ENCODE results near the gene NCBP2.
"Not testable (repeated sequence)": the region's sequence is repeated elsewhere in the genome, so short reads cannot be mapped to it uniquely, and the experiment has no call there.

The NCBP2 gene

GRCh38 chr3:196968233-196969133 lies 26.2 kb upstream of the NCBP2 start, which contains the start of gene PIGZ:
TSS of gene PIGZ (minus strand) at chr3:196968833. CDS start at chr3:196952031, 16,802 bp downstream.
- DNase-seq: no peak

- no peak for DNase-seq
These were observed 25.3 kb upstream of the NCBP2 start for GRCh38 chr3:196967412-196968232.

- no peak for DNase-seq
These were observed 24.4 kb upstream of the NCBP2 start for GRCh38 chr3:196966526-196967401.

GRCh38 chr3:196965804-196966173 lies 23.5 kb upstream of the NCBP2 start:
- DNase-seq: no peak

GRCh38 chr3:196965112-196965803 lies 22.9 kb upstream of the NCBP2 start:
- no peak for DNase-seq

- DNase-seq: no peak
These were observed 21.3 kb upstream of the NCBP2 start for GRCh38 chr3:196963631-196963953.

- DNase-seq: no peak
These were observed 20.8 kb upstream of the NCBP2 start for GRCh38 chr3:196962930-196963630.

GRCh38 chr3:196962108-196962929 lies 20.0 kb upstream of the NCBP2 start:
- DNase-seq: no peak

GRCh38 chr3:196954832-196955231 lies 12.5 kb upstream of the NCBP2 start:
- DNase-seq: no peak

GRCh38 chr3:196951371-196951770 lies 9.0 kb upstream of the NCBP2 start:
- DNase-seq: no peak

GRCh38 chr3:196949750-196950149 lies 7.4 kb upstream of the NCBP2 start:
- no peak for DNase-seq

- no peak for DNase-seq
These were observed 6.9 kb upstream of the NCBP2 start for GRCh38 chr3:196949285-196949619.

GRCh38 chr3:196948442-196949284 lies 6.3 kb upstream of the NCBP2 start:
- DNase-seq: no peak

- DNase-seq: no peak
These were observed 5.6 kb upstream of the NCBP2 start for GRCh38 chr3:196947860-196948441.

- DNase-seq: no peak
These were observed 5.0 kb upstream of the NCBP2 start for GRCh38 chr3:196947136-196947859.

GRCh38 chr3:196944037-196944790 lies 1.9 kb upstream of the NCBP2 start:
- not testable (repeated sequence) for DNase-seq

- DNase-seq: no peak
These were observed 568 bp upstream of the NCBP2 start for GRCh38 chr3:196942915-196943277.

GRCh38 chr3:196941729-196942225 lies 551 bp downstream of the NCBP2 start:
- peak; percentile 56 for DNase-seq
